IPS-18c (cell line): ENCODE data around the gene EMP3.
"Not testable (repeated sequence)": the region's sequence is repeated elsewhere in the genome, so short reads cannot be mapped to it uniquely, and the experiment has no call there.

Experiments used
- H3K4me3 ChIP-seq: 2 replicates; pipeline ENCODE4 v1.7.0; 2013; ENCODE audit warnings: low read depth, mild to moderate bottlenecking, low read length, moderate library complexity; ENCODE audit not compliant: insufficient read depth
- H3K9me3 ChIP-seq: one replicate; pipeline ENCODE4 v1.6.1; 2013; ENCODE audit warnings: mild to moderate bottlenecking, low read length, moderate library complexity; ENCODE audit not compliant: control insufficient read depth, insufficient read depth

The EMP3 gene, protein sequence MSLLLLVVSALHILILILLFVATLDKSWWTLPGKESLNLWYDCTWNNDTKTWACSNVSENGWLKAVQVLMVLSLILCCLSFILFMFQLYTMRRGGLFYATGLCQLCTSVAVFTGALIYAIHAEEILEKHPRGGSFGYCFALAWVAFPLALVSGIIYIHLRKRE

DNA sequence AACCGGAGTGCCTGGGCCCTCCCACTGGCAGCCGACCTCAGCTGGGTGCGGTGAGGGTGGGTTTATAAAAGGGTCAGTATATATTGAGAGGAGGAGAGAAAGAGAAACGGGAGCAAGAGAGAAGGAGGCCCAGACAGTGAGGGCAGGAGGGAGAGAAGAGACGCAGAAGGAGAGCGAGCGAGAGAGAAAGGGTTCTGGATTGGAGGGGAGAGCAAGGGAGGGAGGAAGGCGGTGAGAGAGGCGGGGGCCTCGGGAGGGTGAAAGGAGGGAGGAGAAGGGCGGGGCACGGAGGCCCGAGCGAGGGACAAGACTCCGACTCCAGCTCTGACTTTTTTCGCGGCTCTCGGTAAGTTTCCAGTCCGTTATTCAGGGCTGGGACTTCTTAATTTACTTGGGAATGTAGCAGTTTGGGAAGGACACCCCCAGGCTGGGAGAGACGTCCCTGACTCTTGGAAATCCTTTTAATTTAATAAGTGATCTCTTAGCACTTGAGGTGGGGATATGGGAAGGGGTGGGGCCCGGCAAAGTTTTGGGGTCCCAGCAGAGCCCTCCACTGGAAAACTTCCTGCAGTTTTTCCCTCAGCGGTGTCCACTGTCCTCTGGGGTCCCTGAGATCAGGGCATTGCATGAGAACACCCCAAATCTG, at the start of gene EMP3:
Gene EMP3, plus strand, starts transcription at position 288 of the 646 bp plus-strand sequence. CDS start 1,293 bp downstream, outside the sequence.
- Histone ChIP-seq H3K9me3 (no peaks in the 10 kb centered on the region), H3K4me3 (peak within 1 kb of the TSS; percentile 25)

DNA sequence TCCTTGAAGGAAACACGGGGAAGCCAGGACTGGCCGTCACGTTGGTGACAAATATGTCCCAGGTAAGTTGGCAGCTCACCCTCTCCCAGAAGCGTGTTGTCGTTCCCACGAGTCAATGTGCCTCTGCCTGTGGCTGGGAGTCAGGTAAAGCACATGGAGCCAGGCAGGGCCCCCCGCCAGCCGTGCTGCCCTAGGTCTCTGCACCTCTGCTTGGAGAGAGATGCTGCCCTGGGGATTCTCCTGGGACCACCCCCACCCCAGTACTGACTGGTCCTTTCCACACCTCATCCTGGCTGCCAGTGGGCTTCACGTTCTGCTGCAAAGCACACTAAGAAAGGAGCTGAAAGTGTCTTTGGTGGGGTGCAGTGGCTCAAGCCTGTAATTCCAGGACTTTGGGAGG, 45.6 kb upstream of the EMP3 start:
- H3K9me3 ChIP-seq = peaks cover 3% of the 10 kb centered on the region
- no peak overlapping the region for H3K4me3 ChIP-seq

DNA sequence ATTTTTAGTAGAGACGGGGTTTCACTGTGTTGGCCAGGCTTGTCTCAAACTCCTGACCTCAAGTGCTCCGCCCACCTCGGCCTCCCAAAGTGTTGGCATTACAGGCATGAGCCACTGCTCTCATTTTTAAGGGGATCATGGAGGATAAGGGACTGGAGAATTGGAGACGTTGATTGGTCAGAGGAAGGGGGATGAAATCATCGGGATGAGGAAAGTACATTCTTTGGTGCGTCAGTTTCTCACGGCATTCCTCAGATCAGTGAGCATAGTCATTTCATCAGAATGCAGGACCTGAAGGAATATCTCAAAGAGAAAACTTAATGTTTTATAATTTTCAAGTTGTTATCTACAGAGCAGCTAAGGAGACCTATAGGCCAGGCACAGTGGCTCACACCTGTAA, 41.4 kb upstream of the EMP3 start:
- H3K9me3 ChIP-seq = peaks cover 5% of the 10 kb centered on the region
- H3K4me3 ChIP-seq = no peak overlapping the region

DNA sequence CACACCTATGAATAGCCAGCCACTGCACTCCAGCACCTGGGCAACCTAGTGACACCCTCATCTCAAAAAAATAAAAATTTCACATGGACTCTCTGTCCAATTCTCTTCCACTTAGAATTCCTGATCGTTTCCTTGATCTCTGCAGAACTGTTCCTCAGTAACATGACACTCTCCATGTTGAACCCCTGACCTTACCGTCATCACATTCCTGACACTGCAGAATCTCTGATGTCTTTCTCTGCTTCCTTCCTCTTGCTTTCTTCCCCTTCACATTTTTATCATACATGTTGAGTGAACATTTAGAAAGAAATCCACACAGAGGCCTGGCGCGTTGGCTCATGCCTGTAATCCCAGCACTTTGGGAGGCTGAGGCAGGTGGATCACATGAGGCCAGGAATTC, 40.5 kb upstream of the EMP3 start:
- peaks cover 5% of the 10 kb centered on the region for H3K9me3 ChIP-seq
- H3K4me3 ChIP-seq = no peak overlapping the region

DNA sequence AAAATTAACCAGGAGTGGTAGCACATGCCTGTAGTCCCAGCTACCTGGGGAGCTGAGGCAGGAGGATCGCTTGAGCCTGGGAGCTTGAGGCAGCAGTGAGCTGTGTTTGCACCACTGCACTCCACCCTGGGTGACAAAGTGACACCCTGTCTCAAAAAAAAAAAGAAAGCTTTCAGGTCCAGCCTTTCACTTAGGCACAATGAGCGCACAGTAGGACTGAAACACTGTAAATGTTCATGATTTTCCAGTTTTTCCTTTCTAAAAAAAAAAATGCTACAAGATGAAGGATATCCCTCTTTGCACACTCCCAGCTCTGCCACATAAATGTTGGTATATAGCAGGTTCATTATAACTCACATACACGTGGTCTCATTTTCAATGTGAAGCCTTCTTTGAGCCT, 37.6 kb upstream of the EMP3 start:
- peaks cover 5% of the 10 kb centered on the region for H3K9me3 ChIP-seq

DNA sequence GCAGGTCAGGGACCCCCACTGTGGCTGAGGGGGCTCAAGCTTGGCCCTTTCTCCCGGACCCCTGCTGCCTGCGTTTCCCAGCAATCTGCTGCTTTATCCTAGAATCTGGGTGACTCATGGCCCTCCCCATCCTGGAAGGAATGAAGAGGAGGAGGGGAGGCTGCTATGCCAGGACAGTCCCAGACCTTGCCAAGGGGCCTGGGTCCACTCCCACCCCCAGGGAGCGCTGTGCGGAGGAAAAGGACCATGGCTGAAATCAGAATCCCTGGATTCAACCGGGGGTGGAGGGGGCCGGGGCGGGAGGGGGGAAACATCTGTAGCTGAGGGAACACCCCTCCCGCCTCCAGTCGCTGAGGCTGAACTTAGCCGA, 35.0 kb upstream of the EMP3 start:
- Histone ChIP-seq H3K4me3 (peak overlapping the region; percentile 30), H3K9me3 (peaks cover 3% of the 10 kb centered on the region)

More for the DNA sequence above, 37.6 kb upstream of the EMP3 start:
- H3K4me3 ChIP-seq = no peak overlapping the region

DNA sequence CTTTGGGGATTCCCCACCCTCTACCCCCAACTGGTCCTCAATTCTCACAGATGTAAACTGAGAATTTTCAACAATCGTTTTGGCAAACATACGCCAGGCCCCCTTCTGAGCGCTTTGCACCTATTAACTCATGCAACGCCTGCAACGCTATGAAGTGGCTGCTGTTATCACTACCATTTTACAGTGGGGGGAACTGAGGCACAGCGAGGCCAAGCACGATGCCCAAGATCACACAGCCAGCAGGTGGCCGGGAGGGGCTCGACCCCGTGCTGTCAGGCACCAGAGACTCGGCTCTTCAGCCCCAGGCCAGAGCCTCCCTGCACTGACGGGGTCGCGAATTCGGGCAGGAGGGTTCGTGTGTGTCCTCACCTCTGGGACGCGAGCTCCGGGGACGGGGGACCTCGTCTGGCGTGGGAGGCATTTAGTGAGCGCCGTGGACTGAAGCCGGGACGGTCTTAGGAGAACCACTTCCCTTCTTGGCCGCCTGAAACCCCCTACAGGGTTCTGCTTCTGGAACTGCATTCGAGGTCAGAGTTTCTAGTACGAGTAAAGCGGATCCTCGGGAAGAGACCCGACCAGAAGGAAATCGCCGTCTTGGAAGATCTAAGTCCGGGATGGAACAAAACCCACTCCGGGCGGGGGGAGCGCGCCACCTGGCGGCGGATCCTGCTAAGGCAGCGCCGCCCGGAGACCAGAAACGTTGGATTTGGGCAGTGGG, 34.4 kb upstream of the EMP3 start:
- peak overlapping the region; percentile 58 for H3K4me3 ChIP-seq
- H3K9me3 ChIP-seq = peaks cover 3% of the 10 kb centered on the region

DNA sequence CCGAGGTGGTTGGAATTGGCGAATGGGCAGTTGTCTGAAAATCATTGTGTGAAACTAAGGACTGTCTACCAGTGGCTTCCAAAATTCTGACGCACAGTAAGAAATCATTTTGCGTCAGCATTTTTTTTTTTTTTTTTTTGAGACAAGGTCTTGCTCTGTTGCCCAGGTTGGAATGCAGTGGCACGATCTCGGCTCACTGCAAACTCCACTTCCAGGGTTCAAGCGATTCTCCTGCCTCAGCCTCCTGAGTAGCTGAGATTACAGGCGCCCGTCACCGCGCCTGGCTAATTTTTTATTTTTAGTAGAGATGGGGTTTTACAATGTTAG, 33.9 kb upstream of the EMP3 start:
- H3K9me3 ChIP-seq, H3K4me3 ChIP-seq: not testable (repeated sequence)

DNA sequence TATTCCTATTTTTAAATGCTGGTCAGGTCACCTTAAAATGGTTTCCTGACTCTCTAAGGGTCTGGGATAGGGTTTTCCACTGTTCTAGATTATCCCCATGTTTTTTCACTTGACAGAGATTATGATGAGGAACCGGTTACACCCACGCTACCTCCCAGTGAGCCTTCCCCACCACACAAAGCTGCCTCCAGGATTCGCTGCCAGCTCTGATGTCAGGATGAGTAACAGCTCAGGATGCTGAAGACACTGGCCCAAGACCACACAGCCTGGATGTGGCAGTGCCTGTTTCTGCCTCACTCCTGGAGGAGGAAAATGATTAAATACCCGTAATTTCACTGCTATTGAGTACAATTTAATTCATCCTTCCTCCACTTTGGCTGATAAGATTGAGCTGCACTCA, 32.6 kb upstream of the EMP3 start:
- no peak overlapping the region for H3K4me3 ChIP-seq
- no peaks in the 10 kb centered on the region for H3K9me3 ChIP-seq

DNA sequence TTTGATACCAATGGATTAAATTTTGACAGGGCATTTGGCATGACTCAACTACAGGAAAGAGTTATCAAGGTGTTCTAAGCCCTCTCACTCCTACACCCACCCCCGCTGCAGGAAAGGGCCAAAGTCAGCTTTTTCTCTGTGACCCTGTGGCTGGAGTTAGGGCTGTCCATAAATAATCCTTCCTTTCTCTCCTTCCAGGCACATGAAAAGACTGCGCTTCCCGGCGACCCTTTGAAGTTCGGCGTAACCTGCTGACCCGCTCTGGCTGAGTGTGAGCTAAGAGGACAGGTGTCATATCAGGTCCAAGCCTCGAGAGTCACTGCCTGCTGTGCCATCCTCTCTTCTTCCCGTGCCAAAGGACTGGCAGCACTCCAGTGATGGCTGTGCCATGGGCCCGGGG, 29.9 kb upstream of the EMP3 start:
- Histone ChIP-seq H3K4me3 (no peak overlapping the region), H3K9me3 (no peaks in the 10 kb centered on the region)

DNA sequence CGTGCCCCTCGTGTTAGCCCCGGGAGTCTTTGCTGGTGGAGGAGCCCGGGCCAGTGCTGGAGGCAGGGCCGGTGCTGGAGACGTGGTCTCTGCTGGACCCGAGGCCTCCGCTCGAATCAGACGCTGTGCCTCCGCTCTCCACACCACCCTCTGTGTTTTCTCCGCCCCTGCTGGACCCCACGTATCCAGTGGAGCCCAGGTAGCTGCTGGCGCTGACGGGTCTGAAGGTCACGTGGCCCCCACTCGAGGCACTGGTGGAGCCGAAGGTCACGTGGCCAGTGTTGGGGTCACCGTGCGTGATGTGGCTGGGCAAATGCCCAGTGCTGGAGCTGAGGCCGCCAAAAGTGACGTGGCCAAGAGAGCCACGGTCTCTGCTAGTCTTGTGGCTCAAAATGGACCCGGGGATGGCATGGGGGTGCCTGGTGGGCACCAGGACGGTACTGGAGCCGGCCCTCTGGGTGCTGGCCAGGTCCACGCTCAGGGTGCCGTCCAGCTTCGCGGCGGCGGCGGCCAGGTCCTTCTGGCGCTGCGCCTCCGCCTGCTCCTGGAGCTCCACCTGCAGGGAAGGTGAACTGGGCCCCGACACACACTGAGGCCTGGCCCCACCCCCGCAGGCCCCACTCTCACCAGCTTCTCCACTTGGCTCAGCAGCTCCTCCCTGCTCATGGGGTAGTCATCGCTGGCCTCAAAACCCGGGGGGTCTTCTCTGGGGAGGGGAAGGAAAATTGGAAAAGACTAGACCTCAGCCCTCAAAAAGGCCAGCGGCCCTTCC, 28.2 kb upstream of the EMP3 start:
- H3K9me3 ChIP-seq = no peaks in the 10 kb centered on the region
- no peak overlapping the region for H3K4me3 ChIP-seq

DNA sequence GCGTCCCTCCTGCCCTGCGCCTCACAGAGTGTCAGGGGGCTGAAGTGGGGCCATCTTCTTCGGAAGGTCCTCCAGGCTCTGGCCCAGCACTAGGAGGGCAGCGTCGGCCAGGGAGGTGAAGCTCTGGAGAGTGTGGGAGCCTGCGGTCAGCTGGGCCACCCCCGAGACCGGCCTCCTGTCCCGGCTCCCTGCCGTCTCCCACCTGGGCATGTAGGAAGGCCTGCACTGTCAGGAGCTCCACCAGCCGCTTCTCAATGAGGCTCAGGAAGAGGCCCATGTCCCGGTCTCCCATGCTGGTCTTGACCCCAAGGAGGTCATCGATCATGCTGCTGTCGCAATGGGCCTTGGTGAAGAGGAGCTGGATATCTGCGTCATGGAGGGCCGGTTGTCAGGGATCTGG, 27.4 kb upstream of the EMP3 start:
- H3K4me3 ChIP-seq = no peak overlapping the region
- no peaks in the 10 kb centered on the region for H3K9me3 ChIP-seq

DNA sequence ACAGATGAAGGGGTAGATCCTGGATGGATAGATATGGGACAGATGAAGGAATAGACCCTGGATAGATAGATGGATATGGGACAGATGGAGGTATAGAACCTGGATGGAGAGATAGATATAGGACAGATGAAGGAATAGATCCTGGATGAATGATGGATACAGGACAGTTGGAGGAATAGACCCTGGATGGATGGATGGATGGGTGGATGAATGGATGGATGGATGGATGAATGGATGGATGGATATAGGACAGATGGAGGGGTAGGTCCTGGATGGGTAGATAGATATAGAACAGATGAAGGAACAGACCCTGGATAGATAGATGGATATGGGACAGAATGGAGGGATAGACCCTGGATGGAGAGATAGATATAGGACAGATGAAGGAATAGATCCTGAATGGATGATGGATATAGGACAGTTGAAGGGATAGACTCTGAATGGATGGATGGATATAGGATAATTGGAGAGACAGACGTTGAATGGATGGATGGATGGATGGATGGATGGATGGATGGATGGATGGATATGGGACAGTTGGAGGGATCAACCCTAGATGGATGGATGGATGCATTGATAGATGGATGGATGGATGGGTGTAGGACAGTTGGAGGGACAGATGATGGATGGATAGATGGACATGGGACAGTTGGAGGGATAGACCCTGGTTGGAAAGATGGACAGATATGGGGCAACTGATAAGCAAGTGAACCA, 23.3 kb upstream of the EMP3 start:
- H3K4me3 ChIP-seq = no peak overlapping the region
- H3K9me3 ChIP-seq = no peaks in the 10 kb centered on the region

DNA sequence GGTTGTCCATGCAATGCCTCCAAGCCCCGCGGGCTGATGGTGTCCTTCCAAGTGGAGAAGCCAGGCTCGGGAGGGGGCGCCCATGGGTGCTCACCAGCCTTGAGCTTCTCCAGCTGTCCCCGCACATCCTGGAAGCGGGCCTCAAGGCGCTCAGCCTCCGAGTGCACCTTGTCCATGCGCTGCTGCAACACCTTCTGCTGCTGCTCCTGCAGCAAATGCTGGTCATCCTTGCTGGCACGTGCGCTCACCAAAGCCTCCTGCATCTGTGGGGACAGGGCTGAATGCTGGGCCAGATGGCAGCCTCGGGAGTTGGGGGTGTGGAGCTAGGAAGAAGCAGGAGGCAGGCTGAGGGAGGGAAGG, 22.8 kb upstream of the EMP3 start:
- no peaks in the 10 kb centered on the region for H3K9me3 ChIP-seq
- H3K4me3 ChIP-seq = no peak overlapping the region

DNA sequence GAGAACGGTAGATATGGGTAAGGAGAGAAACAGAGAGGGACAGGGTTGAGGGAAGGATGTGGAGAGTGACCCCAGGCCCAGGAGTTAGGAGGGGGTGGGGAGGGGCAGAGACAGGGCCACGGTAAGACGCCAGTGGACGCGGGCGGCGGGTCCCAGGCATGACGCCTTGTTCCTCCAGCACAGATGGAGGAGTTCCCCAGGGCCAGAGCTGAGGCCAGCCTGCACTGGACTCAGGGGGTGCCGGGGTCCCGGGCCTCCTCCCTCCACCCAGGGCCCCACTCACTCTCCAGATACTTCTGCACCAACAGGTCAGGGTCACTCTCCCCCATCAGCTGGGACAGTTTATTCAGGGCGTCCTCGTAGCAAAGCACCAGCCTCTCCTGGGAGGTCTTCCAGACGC, 22.0 kb upstream of the EMP3 start:
- no peaks in the 10 kb centered on the region for H3K9me3 ChIP-seq

DNA sequence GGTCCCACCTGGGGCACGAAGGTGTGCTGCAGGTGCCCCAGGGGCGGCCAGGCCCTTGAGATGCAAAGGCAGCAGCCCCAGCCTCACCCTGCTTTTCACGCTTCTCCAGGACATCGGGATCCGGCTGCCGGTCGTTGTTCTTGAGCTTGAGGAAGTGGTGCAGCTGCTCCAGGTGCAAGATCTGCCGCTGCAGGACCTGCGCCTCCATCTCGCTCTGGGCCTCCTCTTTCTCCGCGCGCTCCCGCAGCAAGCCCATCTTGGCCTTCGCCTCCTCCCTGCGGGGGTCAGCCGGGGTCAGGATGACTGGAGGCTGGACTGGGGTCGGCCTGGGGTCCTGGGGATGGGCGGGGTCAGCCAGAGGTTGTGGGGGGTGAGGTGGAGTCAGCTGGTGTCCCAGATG, 21.5 kb upstream of the EMP3 start:
- H3K4me3 ChIP-seq = no peak overlapping the region
- no peaks in the 10 kb centered on the region for H3K9me3 ChIP-seq

More for the DNA sequence above, 22.0 kb upstream of the EMP3 start:
- H3K4me3 ChIP-seq = no peak overlapping the region
